Measurements from ENCODE around the gene LIX1.

DNA sequence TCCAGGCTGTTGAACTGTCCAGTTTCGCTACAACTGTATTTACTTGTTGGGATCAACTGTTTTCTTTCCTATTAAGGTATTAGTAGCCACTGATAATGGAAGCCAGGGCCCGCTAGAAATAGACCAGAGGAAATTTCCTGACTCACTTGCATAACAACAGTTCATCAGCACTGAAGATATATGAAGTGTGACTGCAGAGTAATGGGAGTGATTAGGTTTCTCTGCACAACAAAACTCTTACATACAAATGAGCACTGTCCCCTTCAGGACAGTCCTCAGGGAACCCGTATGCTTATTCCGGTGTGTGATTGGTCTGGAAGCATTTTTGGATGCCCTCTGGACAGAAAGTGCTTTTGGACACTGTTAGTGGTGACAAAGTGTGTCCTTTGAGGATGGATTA is 55.3 kb downstream of the LIX1 start:
- no peak for TF ChIP-seq POLR2A (IDR thresholded peaks at IDR 0.05)
- TF ChIP-seq, protein P1, sequence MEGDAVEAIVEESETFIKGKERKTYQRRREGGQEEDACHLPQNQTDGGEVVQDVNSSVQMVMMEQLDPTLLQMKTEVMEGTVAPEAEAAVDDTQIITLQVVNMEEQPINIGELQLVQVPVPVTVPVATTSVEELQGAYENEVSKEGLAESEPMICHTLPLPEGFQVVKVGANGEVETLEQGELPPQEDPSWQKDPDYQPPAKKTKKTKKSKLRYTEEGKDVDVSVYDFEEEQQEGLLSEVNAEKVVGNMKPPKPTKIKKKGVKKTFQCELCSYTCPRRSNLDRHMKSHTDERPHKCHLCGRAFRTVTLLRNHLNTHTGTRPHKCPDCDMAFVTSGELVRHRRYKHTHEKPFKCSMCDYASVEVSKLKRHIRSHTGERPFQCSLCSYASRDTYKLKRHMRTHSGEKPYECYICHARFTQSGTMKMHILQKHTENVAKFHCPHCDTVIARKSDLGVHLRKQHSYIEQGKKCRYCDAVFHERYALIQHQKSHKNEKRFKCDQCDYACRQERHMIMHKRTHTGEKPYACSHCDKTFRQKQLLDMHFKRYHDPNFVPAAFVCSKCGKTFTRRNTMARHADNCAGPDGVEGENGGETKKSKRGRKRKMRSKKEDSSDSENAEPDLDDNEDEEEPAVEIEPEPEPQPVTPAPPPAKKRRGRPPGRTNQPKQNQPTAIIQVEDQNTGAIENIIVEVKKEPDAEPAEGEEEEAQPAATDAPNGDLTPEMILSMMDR (IDR thresholded peaks at IDR 0.05): no peak
